NT2/D1 (cell line): ENCODE data around the gene STRC.
"Not testable (repeated sequence)": the region's sequence is repeated elsewhere in the genome, so short reads cannot be mapped to it uniquely, and the experiment has no call there.

ENCODE experiments used
- DNase-seq: peaks from one replicate; pipeline ENCODE4 v3.0.0-alpha.2; 2011; ENCODE audit warnings: low read depth, low spot score
- H3K27me3 ChIP-seq: 2 replicates; pipeline ENCODE4 v1.6.0; 2011; ENCODE audit warnings: mild to moderate bottlenecking; ENCODE audit not compliant: insufficient read length, insufficient read depth
- H3K36me3 ChIP-seq: 2 replicates; pipeline ENCODE4 v1.6.1; 2011; ENCODE audit warnings: mild to moderate bottlenecking, low read length, mixed read lengths; ENCODE audit not compliant: insufficient read depth, insufficient read length
- H3K4me1 ChIP-seq: 2 replicates; pipeline ENCODE4 v1.5.1; 2011; ENCODE audit not compliant: insufficient read depth, insufficient read length
- H3K4me3 ChIP-seq: 2 replicates; pipeline ENCODE4 v1.5.1; 2011; ENCODE audit warnings: low read depth; ENCODE audit not compliant: insufficient read length
- H3K9ac ChIP-seq: 2 replicates; pipeline ENCODE4 v1.6.0; 2011; ENCODE audit warnings: low read depth; ENCODE audit not compliant: insufficient read length
- H3K9me3 ChIP-seq: 2 replicates; pipeline ENCODE4 v1.5.1; 2011; ENCODE audit warnings: mild to moderate bottlenecking, low read length; ENCODE audit not compliant: insufficient read depth
- YY1 ChIP-seq: IDR thresholded peaks from 2 replicates; pipeline ENCODE4 v1.6.1; 2011; ENCODE audit not compliant: insufficient read length, insufficient read depth

Gene STRC

GRCh38 chr15:43618700-43619099, at the start of gene STRC:
STRC (minus strand) TSS chr15:43618800; CDS start chr15:43618722, 78 bp downstream.
- DNase-seq, H3K9me3 ChIP-seq: not testable (repeated sequence)

DNA sequence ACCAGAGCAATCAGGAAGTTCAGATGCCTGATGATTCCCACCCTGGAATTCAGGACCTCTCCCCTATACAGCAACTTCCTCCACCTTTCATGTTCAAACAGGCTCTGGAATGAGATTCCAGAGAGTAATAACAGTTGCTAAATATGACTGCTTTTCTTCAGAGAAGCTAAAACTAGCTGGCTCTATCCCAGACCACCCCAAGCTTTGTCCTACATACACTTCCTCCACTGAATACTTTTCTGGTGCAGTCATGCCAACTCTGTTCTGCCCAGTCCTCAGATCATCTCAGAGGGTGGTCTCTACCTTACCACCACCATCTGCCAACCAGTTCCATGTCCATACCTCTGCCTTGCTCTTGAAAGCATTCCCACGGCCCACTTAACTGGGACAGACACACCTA, 47.6 kb upstream of the STRC start:
- not testable (repeated sequence) for DNase-seq, H3K9me3 ChIP-seq, H3K9ac ChIP-seq, H3K36me3 ChIP-seq, H3K4me3 ChIP-seq, H3K4me1 ChIP-seq, H3K27me3 ChIP-seq

More at GRCh38 chr15:43618700-43619099, at the start of gene STRC:
- H3K36me3 ChIP-seq, H3K9ac ChIP-seq, H3K27me3 ChIP-seq, H3K4me1 ChIP-seq, H3K4me3 ChIP-seq: not testable (repeated sequence)

GRCh38 chr15:43663333-43663732, 44.7 kb upstream of the STRC start:
- H3K36me3 ChIP-seq, DNase-seq, H3K9me3 ChIP-seq, H3K9ac ChIP-seq, H3K4me1 ChIP-seq, H3K4me3 ChIP-seq, H3K27me3 ChIP-seq: not testable (repeated sequence)

DNA sequence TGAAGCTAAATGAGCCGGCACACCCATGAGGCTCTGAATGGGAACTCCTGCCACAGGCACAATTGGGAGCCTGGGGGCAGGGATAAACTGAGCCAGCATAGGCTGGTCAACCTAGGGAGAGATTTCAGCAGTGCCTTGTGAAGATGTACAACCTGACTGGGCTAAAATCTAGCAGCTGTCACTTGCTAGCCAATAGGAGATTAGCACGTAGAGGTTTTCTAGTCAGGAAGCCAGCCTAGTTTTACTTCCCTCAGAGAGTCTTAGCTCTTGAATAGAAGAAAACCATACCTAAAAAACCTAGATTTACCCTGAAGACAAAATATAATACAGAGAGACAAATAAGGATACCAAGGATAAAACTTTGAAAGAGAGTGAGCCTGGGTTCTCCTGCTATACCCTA, 43.7 kb upstream of the STRC start:
- not testable (repeated sequence) for DNase-seq, H3K4me1 ChIP-seq, H3K9ac ChIP-seq, H3K27me3 ChIP-seq, H3K4me3 ChIP-seq, H3K9me3 ChIP-seq, H3K36me3 ChIP-seq

- DNase-seq, H3K4me3 ChIP-seq, H3K9ac ChIP-seq, H3K36me3 ChIP-seq, H3K4me1 ChIP-seq, H3K9me3 ChIP-seq, H3K27me3 ChIP-seq: not testable (repeated sequence)
Observed at GRCh38 chr15:43659727-43660126, 41.1 kb upstream of the STRC start.

DNA sequence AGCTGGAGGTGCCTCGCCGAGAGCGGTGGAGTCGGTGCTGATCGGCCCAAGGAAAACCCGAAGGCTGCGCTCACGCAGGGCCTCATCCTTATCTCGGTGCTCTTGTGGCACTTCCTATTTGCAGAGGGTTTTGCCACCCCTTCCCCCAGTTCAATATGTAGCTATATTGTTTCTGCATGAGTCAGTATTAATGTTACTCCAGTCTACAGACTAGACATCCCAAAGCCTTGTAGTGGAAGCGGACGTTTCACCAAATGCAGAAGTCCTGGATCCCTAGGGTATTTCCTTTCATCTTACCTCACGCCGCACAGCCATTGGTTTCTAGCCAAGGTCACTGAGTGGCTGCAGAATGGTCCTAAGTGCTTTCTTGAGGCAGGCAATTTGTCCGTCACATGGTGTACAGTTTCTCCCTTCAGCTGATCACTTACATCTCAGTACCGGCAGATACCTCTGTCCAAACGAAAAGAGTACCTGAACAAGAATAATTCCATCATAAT, 30.9 kb upstream of the STRC start:
- H3K36me3 ChIP-seq, H3K27me3 ChIP-seq, DNase-seq, H3K9ac ChIP-seq, H3K4me3 ChIP-seq, H3K4me1 ChIP-seq: not testable (repeated sequence)
- H3K9me3 ChIP-seq: peaks cover 15% of the 10 kb centered on the region; the same call in 1 of the 2 replicates

- Histone ChIP-seq H3K9me3 (peaks cover 15% of the 10 kb centered on the region; the same call in 1 of the 2 replicates), H3K9ac (no peak within 1 kb of the TSS), H3K36me3 (peaks cover 4% of the 10 kb centered on the region), H3K4me3 (no peak within 1 kb of the TSS), H3K4me1 (no peaks in the 10 kb centered on the region), H3K27me3 (no peaks in the 10 kb centered on the region)
- DNase-seq: no peak
- TF ChIP-seq YY1: no peak
Observed at GRCh38 chr15:43648649-43649429, 30.2 kb upstream of the STRC start, which contains the start of gene CATSPER2. CATSPER2 (minus strand) TSS chr15:43648844; CDS start chr15:43648061, 783 bp downstream.

- not testable (repeated sequence) for H3K4me3 ChIP-seq, H3K27me3 ChIP-seq, DNase-seq, H3K4me1 ChIP-seq, H3K9me3 ChIP-seq, H3K9ac ChIP-seq, H3K36me3 ChIP-seq
Observed at GRCh38 chr15:43638464-43639204, 20.0 kb upstream of the STRC start.

DNA sequence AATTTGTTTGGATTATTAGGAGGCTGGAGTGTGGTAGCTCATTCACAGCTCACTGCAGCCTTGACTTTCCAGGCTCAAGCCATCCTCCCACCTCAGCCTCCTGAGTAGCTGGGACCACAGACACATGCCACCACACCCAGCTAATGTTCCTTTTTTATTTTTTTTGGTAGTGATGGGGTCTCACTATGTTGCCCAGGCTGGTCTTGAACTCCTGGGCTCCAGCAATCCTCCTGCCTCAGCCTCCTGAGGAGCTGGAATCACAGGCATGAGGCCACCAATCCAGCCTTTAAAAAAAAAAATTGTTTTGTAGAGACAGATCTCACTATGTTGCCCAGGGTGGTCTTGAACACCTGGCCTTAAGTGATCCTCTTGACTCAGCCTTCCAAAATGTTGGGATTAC, 8.3 kb upstream of the STRC start:
- not testable (repeated sequence) for H3K9me3 ChIP-seq, H3K27me3 ChIP-seq, H3K4me3 ChIP-seq, DNase-seq, H3K4me1 ChIP-seq, H3K9ac ChIP-seq, H3K36me3 ChIP-seq
